ENCODE data around the gene ARHGEF1. TPM values are rescaled to one million over a fixed set of nuclear protein-coding genes. Genes with fewer than 3 reads are reported as not detected.

The ARHGEF1 gene
- total and polyA plus RNA-seq, 12 donors: 20.2 to 143 (median 30.2) TPM

- peak in 5 of 9 donors; percentile 14 to 53 (median 43) for TF ChIP-seq CTCF (IDR thresholded peaks at IDR 0.05)
- Histone ChIP-seq H3K9me3 (no peaks in the 10 kb centered on the region), H3K4me3 (peak overlapping the region; percentile 79 to 99 (median 96)), H3K27ac (peak overlapping the region; percentile 89 to 99 (median 94)), H3K27me3 (no peaks in the 10 kb centered on the region), H3K4me1 (peaks cover 9 to 59% (median 37%) of the 10 kb centered on the region in 9 donors), H3K36me3 (peaks cover 0 to 25% (median 1%) of the 10 kb centered on the region in 9 donors)
- DNase-seq: peak; percentile 94 to 95
- intact Hi-C loops (cut with DNase I): loop anchor here in 5 of 10 donors (1.0 to 10.0 kb wide), 4 partner anchors 23 to 73 kb away; partner anchors contain the start of genes RPS19 (in 3 of the 5) and RABAC1 (in 2 of the 5)
- ATAC-seq: peak; percentile 96 to 98 (median 98)
- WGBS, 2 donors: 1% methylated on average over 64 to 66 of the region's 66 CpGs
Observed at GRCh38 chr19:41883821-41884733, 1.1 kb downstream of the ARHGEF1 start.

- H3K27ac ChIP-seq: peak overlapping the region in 2 of 10 donors; percentile 1 to 84
- peak overlapping the region in 1 of 10 donors; percentile 94 for H3K4me3 ChIP-seq
- TF ChIP-seq CTCF (IDR thresholded peaks at IDR 0.05): no peak
- WGBS, 2 donors: 58 to 64% methylated on average over 13 of the region's 13 CpGs
- ATAC-seq (no peak), DNase-seq (no peak)
- intact Hi-C loops (cut with DNase I): loop anchor here in 2 of 10 donors (5.0 to 10.0 kb wide), 2 partner anchors 40 to 48 kb away; partner anchors contain the start of gene ERFL (in 1 of the 2)
- peaks cover 9 to 55% (median 37%) of the 10 kb centered on the region in 9 donors for H3K4me1 ChIP-seq
- H3K27me3 ChIP-seq: no peaks in the 10 kb centered on the region
- H3K36me3 ChIP-seq: peaks cover 0 to 55% (median 6%) of the 10 kb centered on the region in 9 donors
- no peaks in the 10 kb centered on the region for H3K9me3 ChIP-seq
Observed at GRCh38 chr19:41886761-41887710, 4.1 kb downstream of the ARHGEF1 start.

- no peaks in the 10 kb centered on the region for H3K27me3 ChIP-seq
- peaks cover 9 to 53% (median 35%) of the 10 kb centered on the region in 9 donors for H3K4me1 ChIP-seq
- WGBS, 2 donors: 61 to 62% methylated on average over 17 of the region's 17 CpGs
- no peaks in the 10 kb centered on the region for H3K9me3 ChIP-seq
- intact Hi-C loops (cut with DNase I): loop anchor here in 2 of 10 donors (5.0 to 10.0 kb wide), 2 partner anchors 39 to 47 kb away; partner anchors contain the start of gene ERFL (in 1 of the 2)
- H3K27ac ChIP-seq: peak overlapping the region in 2 of 10 donors; percentile 1 to 84
- H3K36me3 ChIP-seq: peaks cover 0 to 63% (median 13%) of the 10 kb centered on the region in 9 donors
- no peak for TF ChIP-seq CTCF (IDR thresholded peaks at IDR 0.05)
- ATAC-seq (no peak), DNase-seq (no peak)
- peak overlapping the region in 1 of 10 donors; percentile 94 for H3K4me3 ChIP-seq
Observed at GRCh38 chr19:41887711-41888382, 4.9 kb downstream of the ARHGEF1 start.
